GM18907 (cell line): ENCODE data around the gene ASB8.

Experiments used
- ATAC-seq: cut with Tn5 transposase; IDR thresholded peaks from one replicate; pipeline ENCODE4 v1.9.1; 2021; ENCODE audit warnings: mild to moderate bottlenecking, moderate library complexity; ENCODE audit not compliant: unreplicated experiment

ASB8 gene

GRCh38 chr12:48106681-48107613 is 50.4 kb downstream of the ASB8 start:
- ATAC-seq = no peak

DNA sequence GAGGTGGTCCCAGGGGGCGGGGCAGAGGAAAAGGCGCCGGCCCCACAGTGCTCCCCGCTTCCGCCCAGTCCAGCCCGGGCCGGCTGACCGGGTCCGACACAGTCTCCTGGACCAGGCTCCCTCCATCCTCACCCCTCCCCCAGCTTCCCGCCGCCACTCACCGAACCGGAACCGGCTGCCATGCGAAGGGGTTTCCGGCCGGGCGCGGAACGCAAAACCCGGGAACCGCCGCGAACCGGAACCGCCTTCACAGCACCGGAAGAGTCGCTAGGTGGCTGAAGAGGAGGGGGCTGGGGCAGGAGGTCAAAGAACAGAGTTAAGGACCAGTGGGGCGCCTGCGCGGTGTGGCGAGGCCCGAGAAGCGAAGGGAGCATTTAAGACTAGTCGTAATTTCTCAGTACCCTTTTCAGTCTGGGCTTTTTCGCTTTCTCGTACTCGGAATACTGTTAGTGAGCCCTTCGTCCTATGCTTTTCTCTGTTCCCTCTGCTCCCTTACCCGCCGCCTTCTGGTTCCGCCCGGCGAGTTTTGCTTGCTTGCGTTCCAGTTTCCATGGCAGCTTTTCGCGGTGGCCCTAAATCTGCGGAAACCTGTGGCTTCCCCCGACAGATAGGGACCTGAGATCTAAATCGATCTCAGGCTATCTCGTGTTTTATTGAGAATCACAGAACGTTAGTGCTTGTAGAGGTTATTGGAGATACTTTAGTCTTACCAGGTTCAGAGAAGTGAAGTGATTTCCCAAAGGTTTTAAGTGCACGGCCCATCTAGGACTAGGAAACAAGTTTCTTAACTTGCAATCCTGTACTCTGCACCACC is 51.2 kb downstream of the ASB8 start, which contains the start of gene SENP1:
SENP1 (minus strand) TSS at position 213 of the 814 bp plus-strand sequence. CDS start 4,607 bp downstream, outside the sequence.
- ATAC-seq = peak; percentile 74

- peak; percentile 40 for ATAC-seq
These were observed 51.9 kb downstream of the ASB8 start for GRCh38 chr12:48105321-48105866.

DNA sequence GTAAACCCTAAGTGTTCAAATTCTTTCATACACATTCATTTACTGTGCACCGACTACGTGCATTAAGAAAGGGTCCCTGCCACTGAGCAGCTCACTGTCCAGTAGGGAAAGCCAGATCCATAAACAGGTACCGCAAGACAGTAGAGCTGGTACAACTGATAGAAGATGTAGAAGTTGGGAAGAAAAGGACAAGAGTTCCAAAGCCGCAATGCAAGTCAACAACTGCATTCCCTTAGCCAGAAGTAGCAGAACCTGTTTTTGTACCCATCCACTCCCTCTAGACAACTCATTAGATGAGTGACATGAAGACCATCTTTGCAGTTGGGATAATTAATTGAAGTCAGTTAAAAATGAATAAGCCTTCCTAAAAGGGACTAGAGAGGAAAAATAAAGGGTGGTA is 52.8 kb downstream of the ASB8 start:
- no peak for ATAC-seq
